CD4-positive, CD25-positive, alpha-beta regulatory T cell (primary cell): ENCODE data around the gene ARPP21. TPM values are rescaled to one million over a fixed set of nuclear protein-coding genes. Genes with fewer than 3 reads are reported as not detected.

ENCODE experiments used
- ATAC-seq, 2 donors: fragments of 150-1000 bp; cut with Tn5 transposase; one replicate each; pipeline ENCODE4 v1.10.0; 2021; ENCODE audit warnings: low read depth in 2 of 2, moderate number of reproducible peaks in 2 of 2, moderate library complexity in 1 of 2
- DNase-seq, 3 donors: peaks; one replicate each; pipeline versions ENCODE4 v3.0.0 to v3.0.0-alpha.2; 2012 to 2022; ENCODE audit warnings: mixed read lengths in 1 of 3
- H3K27ac ChIP-seq: one replicate; pipeline ENCODE4 v1.7.0; 2013; ENCODE audit warnings: mild to moderate bottlenecking, low read length; ENCODE audit not compliant: insufficient read depth, poor library complexity, severe bottlenecking
- H3K27me3 ChIP-seq: one replicate; pipeline ENCODE4 v1.7.0; 2013; ENCODE audit warnings: low read length; ENCODE audit not compliant: control insufficient read depth, insufficient read depth
- H3K36me3 ChIP-seq: one replicate; pipeline ENCODE4 v1.7.0; 2013; ENCODE audit warnings: mild to moderate bottlenecking, low read length, moderate library complexity; ENCODE audit not compliant: control insufficient read depth, insufficient read depth
- H3K4me1 ChIP-seq: 2 replicates; pipeline ENCODE4 v1.7.0; 2013; ENCODE audit warnings: mild to moderate bottlenecking, low read length; ENCODE audit not compliant: insufficient read depth, control insufficient read depth, poor library complexity, severe bottlenecking
- H3K4me3 ChIP-seq: one replicate; pipeline ENCODE4 v1.7.0; 2013; ENCODE audit warnings: low read depth, mild to moderate bottlenecking, low read length, moderate library complexity
- H3K9me3 ChIP-seq, 2 experiments: 1 replicate in 1 of 2; 2 replicates in 1 of 2; pipeline ENCODE4 v1.7.0; 2013; ENCODE audit warnings: low read length in 2 of 2, mild to moderate bottlenecking in 1 of 2, moderate library complexity in 1 of 2; ENCODE audit not compliant: control insufficient read depth in 2 of 2
- H3K27ac Mint-ChIP-seq, 3 donors: one replicate each; pipeline ENCODE4 v1.8.0; 2020 to 2022; ENCODE audit warnings: mild to moderate bottlenecking in 3 of 3, mixed read lengths in 3 of 3, moderate library complexity in 2 of 3
- H3K27me3 Mint-ChIP-seq: one replicate; pipeline ENCODE4 v1.8.0; 2022; ENCODE audit warnings: mild to moderate bottlenecking, mixed read lengths
- H3K36me3 Mint-ChIP-seq: one replicate; pipeline ENCODE4 v1.8.0; 2020; ENCODE audit warnings: mixed read lengths
- H3K4me1 Mint-ChIP-seq, 4 donors: one replicate each; pipeline ENCODE4 v1.8.0; 2020 to 2022; ENCODE audit warnings: mixed read lengths in 4 of 4, mild to moderate bottlenecking in 1 of 4
- H3K4me3 Mint-ChIP-seq, 4 donors: one replicate each; pipeline ENCODE4 v1.8.0; 2020 to 2022; ENCODE audit warnings: mild to moderate bottlenecking in 4 of 4, mixed read lengths in 4 of 4, moderate library complexity in 3 of 4
- H3K9me3 Mint-ChIP-seq, 7 donors: one replicate each; pipeline ENCODE4 v1.8.0; 2020 to 2022; ENCODE audit warnings: mixed read lengths in 7 of 7, mild to moderate bottlenecking in 3 of 7, moderate library complexity in 2 of 7
- polyA plus RNA-seq, 4 donors: library from polyadenylated mRNA; unstranded; fragments of 300-500 nt; fragmentation: Illumina TruSeq; gene quantifications; one replicate each; pipeline ENCODE4 v1.2.3, GENCODE V29; 2021
- total RNA-seq: library from RNA; stranded (reverse); gene quantifications from one replicate; pipeline ENCODE4 v1.2.3, GENCODE V29; 2022

The ARPP21 gene
- total RNA-seq (not detected), polyA plus RNA-seq (not detected)

GRCh38 chr3:35639254-35640186, at the start of gene ARPP21:
TSS of gene ARPP21 (plus strand) at chr3:35639525. CDS start at chr3:35681752, 42,227 bp downstream.
- H3K4me3 ChIP-seq: no peak within 1 kb of the TSS

GRCh38 chr3:35592589-35593295, 46.6 kb upstream of the ARPP21 start:
- Histone ChIP-seq H3K9me3 (no peaks in the 10 kb centered on the region), H3K4me1 (no peaks in the 10 kb centered on the region), H3K36me3 (no peaks in the 10 kb centered on the region), H3K4me3 (no peak overlapping the region), H3K27me3 (no peaks in the 10 kb centered on the region), H3K27ac (no peak overlapping the region)
- H3K27me3 Mint-ChIP-seq: no peaks in the 10 kb centered on the region
- no peaks in the 10 kb centered on the region for H3K4me1 Mint-ChIP-seq
- no peak overlapping the region for H3K27ac Mint-ChIP-seq
- no peaks in the 10 kb centered on the region for H3K36me3 Mint-ChIP-seq
- H3K9me3 Mint-ChIP-seq: peaks cover 0 to 31% (median 2%) of the 10 kb centered on the region in 7 donors
- ATAC-seq (no peak), DNase-seq (no peak)
- H3K4me3 Mint-ChIP-seq: no peak overlapping the region

More at GRCh38 chr3:35639254-35640186, at the start of gene ARPP21:
- Histone ChIP-seq H3K36me3 (no peaks in the 10 kb centered on the region), H3K27me3 (peaks cover 6% of the 10 kb centered on the region), H3K27ac (no peak within 1 kb of the TSS), H3K9me3 (no peaks in the 10 kb centered on the region), H3K4me1 (no peaks in the 10 kb centered on the region)
- Mint-ChIP-seq H3K9me3 (peaks cover 0 to 5% (median 0%) of the 10 kb centered on the region in 7 donors), H3K27ac (no peak within 1 kb of the TSS), H3K36me3 (no peaks in the 10 kb centered on the region), H3K4me1 (peaks cover 0 to 5% (median 0%) of the 10 kb centered on the region in 4 donors), H3K27me3 (peaks cover 18% of the 10 kb centered on the region), H3K4me3 (peak within 1 kb of the TSS in 1 of 4 donors; percentile 64)
- ATAC-seq (peak in 1 of 2 donors; percentile 14), DNase-seq (no peak)

- Mint-ChIP-seq H3K4me1 (no peaks in the 10 kb centered on the region), H3K4me3 (no peak overlapping the region), H3K27me3 (no peaks in the 10 kb centered on the region), H3K27ac (no peak overlapping the region), H3K9me3 (peaks cover 0 to 14% (median 2%) of the 10 kb centered on the region in 7 donors), H3K36me3 (no peaks in the 10 kb centered on the region)
- Histone ChIP-seq H3K4me3 (no peak overlapping the region), H3K27me3 (no peaks in the 10 kb centered on the region), H3K4me1 (no peaks in the 10 kb centered on the region), H3K36me3 (no peaks in the 10 kb centered on the region), H3K27ac (no peak overlapping the region), H3K9me3 (no peaks in the 10 kb centered on the region)
- no peak for DNase-seq
- ATAC-seq: no peak
These were observed 44.6 kb upstream of the ARPP21 start for GRCh38 chr3:35594739-35595138.

- Mint-ChIP-seq H3K9me3 (peaks cover 0 to 9% (median 1%) of the 10 kb centered on the region in 7 donors), H3K27ac (no peak overlapping the region)
These were observed 42.9 kb upstream of the ARPP21 start for GRCh38 chr3:35596335-35596995.

GRCh38 chr3:35597490-35597889, 41.8 kb upstream of the ARPP21 start:
- H3K27me3 ChIP-seq: no peaks in the 10 kb centered on the region
- no peak for ATAC-seq
- Mint-ChIP-seq H3K4me3 (no peak overlapping the region), H3K27ac (no peak overlapping the region), H3K4me1 (no peaks in the 10 kb centered on the region), H3K36me3 (no peaks in the 10 kb centered on the region), H3K27me3 (no peaks in the 10 kb centered on the region), H3K9me3 (peaks cover 0 to 13% (median 2%) of the 10 kb centered on the region in 7 donors)
- H3K4me3 ChIP-seq: no peak overlapping the region
- DNase-seq: no peak
- H3K27ac ChIP-seq: no peak overlapping the region
- H3K4me1 ChIP-seq: no peaks in the 10 kb centered on the region
- H3K36me3 ChIP-seq: no peaks in the 10 kb centered on the region
- H3K9me3 ChIP-seq: no peaks in the 10 kb centered on the region

More at GRCh38 chr3:35596335-35596995, 42.9 kb upstream of the ARPP21 start:
- H3K4me1 ChIP-seq: no peaks in the 10 kb centered on the region
- H3K4me3 ChIP-seq: no peak overlapping the region
- Mint-ChIP-seq H3K27me3 (no peaks in the 10 kb centered on the region), H3K4me1 (no peaks in the 10 kb centered on the region), H3K4me3 (no peak overlapping the region), H3K36me3 (no peaks in the 10 kb centered on the region)
- H3K36me3 ChIP-seq: no peaks in the 10 kb centered on the region
- no peaks in the 10 kb centered on the region for H3K27me3 ChIP-seq
- no peak overlapping the region for H3K27ac ChIP-seq
- ATAC-seq (no peak), DNase-seq (no peak)
- no peaks in the 10 kb centered on the region for H3K9me3 ChIP-seq

GRCh38 chr3:35598804-35599203, 40.5 kb upstream of the ARPP21 start:
- no peak overlapping the region for H3K4me3 ChIP-seq
- no peaks in the 10 kb centered on the region for H3K27me3 Mint-ChIP-seq
- no peaks in the 10 kb centered on the region for H3K27me3 ChIP-seq
- no peak for ATAC-seq
- no peaks in the 10 kb centered on the region for H3K4me1 Mint-ChIP-seq
- H3K36me3 ChIP-seq: no peaks in the 10 kb centered on the region
- H3K36me3 Mint-ChIP-seq: no peaks in the 10 kb centered on the region
- H3K9me3 Mint-ChIP-seq: peaks cover 0 to 8% (median 2%) of the 10 kb centered on the region in 7 donors
- no peak for DNase-seq
- H3K27ac ChIP-seq: no peak overlapping the region
- no peak overlapping the region for H3K4me3 Mint-ChIP-seq
- H3K9me3 ChIP-seq: no peaks in the 10 kb centered on the region
- no peak overlapping the region for H3K27ac Mint-ChIP-seq
- H3K4me1 ChIP-seq: no peaks in the 10 kb centered on the region

- no peaks in the 10 kb centered on the region for H3K27me3 Mint-ChIP-seq
- H3K27ac ChIP-seq: no peak overlapping the region
- peaks cover 0 to 8% (median 3%) of the 10 kb centered on the region in 7 donors for H3K9me3 Mint-ChIP-seq
- no peaks in the 10 kb centered on the region for H3K36me3 Mint-ChIP-seq
- no peak for DNase-seq
- H3K27ac Mint-ChIP-seq: no peak overlapping the region
- no peaks in the 10 kb centered on the region for H3K4me1 Mint-ChIP-seq
- no peaks in the 10 kb centered on the region for H3K36me3 ChIP-seq
- no peak overlapping the region for H3K4me3 ChIP-seq
- no peaks in the 10 kb centered on the region for H3K27me3 ChIP-seq
- no peak overlapping the region for H3K4me3 Mint-ChIP-seq
- ATAC-seq: no peak
- H3K4me1 ChIP-seq: no peaks in the 10 kb centered on the region
- H3K9me3 ChIP-seq: no peaks in the 10 kb centered on the region
These were observed 37.4 kb upstream of the ARPP21 start for GRCh38 chr3:35601959-35602358.
